HG02763 (cell line): ENCODE data around the gene HSPB9.
"Not testable (repeated sequence)": the region's sequence is repeated elsewhere in the genome, so short reads cannot be mapped to it uniquely, and the experiment has no call there.

Experiments
- ATAC-seq: cut with Tn5 transposase; IDR thresholded peaks from one replicate; pipeline ENCODE4 v1.9.1; 2021; ENCODE audit warnings: mild to moderate bottlenecking, moderate library complexity; ENCODE audit not compliant: unreplicated experiment

Gene HSPB9

GRCh38 chr17:42141382-42141781 is 18.8 kb downstream of the HSPB9 start:
- no peak for ATAC-seq

- ATAC-seq: no peak
Observed at GRCh38 chr17:42142371-42142896, 19.8 kb downstream of the HSPB9 start.

DNA sequence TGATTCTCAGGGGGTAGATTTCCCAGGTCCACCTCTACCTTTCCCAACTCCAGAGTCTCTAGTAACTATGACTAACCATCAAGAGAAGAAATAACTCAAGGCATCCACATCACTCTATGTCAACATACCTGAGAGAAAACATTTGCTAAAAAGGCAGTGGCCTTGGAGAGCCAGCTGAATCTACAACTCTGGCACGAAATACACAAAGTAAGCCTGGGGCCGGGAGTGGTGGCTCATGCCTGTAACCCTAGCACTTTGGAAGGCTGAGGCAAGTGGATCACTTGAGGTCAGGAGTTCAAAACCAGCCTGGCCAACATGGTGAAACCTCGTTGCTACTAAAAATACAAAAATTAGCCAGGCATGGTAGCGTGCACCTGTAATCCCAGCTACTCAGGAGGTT is 20.5 kb downstream of the HSPB9 start:
- not testable (repeated sequence) for ATAC-seq

DNA sequence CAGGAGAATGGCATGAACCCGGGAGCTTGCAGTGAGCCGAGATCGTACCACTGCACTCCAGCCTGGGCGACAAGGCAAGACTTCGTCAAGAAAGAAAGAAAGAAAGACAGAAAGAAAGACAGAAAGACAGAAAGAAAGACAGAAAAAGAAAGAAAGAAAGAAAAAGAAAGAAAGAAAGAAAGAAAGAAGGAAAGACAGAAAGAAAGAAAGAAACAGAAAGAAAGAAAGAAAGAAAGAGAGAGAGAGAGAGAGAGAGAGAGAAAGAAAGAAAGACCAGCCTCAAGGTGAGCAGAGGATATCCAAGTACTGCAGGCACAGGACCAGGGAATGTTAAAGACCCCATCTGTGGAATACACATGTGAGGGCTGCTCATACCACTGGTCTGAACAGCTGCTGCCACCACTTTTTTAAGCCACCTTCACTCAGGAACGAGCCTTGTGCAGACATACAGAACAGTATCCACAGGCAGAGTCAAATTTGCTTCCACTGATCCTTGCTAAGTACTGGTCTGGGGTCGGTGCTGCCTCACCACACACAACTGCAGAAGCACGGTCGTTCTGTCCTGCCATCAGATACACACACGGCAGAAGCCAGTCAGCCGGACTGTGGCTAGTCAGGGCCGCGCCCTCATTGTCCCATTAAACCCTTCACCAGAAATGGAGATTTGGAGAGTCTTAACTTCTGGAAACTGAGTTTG is 24.5 kb downstream of the HSPB9 start:
- ATAC-seq: no peak

- no peak for ATAC-seq
Observed at GRCh38 chr17:42153919-42154742, 31.5 kb downstream of the HSPB9 start.

- ATAC-seq: no peak
Observed at GRCh38 chr17:42155614-42156045, 33.0 kb downstream of the HSPB9 start.

DNA sequence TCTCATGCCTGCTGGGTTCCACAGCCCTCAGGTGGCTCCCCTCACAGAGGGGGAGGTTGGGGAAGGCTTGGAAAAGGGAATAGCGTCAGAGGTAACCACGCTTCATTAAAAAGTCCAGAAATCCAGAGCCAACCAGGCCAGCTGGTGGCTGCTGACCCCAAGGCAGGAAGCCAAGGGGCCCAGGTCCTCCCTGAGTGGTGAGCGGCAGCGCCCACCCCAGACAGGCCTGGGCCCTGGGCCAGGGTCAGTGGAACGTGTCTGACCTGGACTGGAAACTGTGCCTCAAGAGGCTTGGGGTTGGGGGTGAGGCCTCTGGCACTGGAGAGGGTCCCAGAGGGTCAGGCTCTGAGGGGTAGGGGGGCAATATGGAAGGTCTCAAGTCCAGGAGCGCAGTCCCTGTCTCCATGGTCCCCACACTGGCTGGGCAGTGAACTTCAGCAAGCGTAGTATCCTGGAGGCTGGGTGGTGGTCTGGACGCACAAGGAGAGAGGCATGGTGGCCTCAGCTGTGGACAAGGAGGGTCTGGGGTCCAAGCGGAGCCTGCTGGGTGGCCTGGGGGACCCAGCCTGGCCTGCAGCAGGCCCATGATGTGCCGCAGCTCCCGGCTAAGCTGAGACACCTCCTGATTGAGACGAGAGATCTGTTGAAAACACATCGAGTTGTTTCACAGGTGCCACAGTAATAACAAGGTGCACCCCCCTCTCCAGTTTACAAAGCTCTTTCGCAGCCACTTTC is 37.4 kb downstream of the HSPB9 start:
- ATAC-seq: no peak

DNA sequence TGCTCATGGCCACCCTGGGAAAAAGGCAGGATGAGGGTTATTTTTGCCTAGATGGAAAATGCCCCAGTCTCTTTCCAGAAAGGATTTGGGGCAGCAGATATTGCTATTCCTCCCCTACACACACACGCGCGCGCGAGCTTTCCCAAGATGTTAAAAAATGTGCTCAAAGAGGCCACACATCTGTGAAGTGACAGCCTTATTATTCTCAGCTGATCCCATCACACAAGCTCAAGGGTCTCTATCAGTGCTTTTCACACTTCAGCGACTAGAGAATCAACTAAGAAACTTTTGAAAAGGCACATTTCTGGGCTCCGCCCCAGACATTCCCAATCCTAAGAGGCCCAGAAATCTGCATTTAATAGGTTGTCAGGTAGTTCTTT is 37.9 kb downstream of the HSPB9 start:
- ATAC-seq: no peak

DNA sequence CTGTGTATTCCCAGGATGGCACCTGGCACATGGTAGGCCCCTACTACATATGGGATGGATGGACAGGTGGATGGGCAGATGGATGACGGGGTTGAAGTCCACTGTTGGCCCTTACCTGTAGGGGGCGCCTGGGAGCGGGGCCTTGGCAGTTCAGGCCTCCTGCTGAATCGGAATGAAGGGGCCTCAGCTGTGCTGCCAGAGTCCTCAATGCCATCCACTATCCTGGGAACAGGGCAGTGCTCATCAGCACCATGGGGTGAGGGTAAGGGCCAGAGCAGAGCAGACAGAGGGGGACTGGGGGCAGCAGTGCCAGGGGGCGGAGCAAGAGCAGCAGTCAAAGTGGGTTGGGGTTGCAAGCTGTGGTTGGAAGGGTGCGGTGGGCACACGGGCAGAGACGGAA is 40.5 kb downstream of the HSPB9 start:
- no peak for ATAC-seq

DNA sequence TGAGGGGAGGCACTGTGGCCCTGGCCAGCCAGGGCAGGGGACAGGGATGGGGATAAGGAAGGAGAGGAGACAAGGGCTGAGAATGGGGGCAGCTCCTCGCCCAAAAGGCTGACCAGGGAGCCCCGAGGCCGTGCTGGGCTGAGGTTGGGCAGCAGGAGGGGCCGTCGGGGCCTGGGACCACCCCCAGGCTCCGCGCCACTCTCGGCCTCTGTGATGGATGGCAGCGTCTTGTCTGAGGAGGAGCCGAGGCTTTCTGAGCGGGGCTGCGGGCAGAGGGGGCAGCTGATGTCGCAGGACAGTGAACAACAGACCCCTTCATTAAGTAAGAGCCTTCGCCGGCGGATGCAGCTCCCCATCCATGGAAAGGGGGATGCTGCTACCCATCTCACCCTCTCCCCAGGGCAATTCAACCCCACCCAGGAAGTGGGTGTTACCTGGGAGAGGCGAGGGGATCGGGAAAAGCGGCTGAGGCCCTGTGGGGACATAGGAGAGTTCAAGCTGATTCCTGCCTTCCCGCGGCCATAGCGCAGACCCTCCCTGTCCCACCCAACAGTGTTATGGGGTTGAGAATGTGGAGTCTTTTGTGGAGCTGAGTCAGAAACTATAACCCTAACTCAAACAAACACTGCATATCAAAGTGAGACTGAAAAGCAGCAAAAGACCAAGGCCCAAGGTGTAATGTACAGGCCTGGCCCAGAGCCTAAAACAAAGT is 41.2 kb downstream of the HSPB9 start:
- no peak for ATAC-seq

DNA sequence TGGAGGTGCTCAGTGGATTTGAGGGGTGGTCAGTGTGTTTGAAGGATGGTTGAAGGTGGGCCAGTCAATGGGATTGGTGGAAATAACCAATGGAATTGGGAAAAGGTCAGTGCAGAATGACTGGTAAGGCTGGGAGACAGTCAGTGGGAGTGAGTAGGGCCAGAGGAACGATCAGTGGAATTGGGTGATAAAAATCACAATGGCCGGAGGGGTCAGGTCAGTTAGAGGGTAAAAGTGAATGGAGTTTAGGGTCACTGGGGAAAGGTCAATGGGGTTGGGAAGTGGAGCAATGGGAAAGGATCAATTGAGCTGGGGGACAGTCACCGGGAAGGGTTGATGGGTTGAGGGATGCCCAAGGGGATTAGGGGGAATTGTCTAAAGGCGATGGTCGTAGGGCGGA is 43.1 kb downstream of the HSPB9 start:
- no peak for ATAC-seq

DNA sequence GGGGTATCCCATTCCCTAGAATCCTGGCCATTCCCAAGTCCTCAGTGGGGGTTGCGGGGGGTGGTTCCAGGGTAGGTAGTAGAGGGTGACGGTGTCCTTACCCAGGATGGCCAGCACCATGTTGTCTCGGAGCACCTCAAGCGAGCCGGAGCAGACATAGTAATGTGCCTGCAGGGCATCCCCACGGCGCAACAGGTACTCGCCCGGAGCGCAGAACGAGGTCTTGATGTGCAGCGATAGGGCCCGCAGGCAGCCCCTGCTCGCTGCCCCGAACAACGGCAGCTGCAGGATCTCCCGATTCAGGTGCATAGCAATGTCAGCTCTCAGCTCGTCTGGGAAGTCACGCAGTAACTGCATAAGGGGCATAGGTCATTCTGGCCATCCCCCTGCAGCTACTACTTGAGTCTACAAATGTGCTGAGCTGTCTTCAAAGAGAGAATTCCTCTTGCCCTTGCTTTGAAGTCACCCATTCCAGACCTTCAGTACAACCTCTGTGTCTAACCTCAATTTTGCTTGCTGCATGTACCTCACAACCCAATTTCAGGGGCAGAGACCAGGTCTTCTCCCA is 43.7 kb downstream of the HSPB9 start:
- no peak for ATAC-seq

DNA sequence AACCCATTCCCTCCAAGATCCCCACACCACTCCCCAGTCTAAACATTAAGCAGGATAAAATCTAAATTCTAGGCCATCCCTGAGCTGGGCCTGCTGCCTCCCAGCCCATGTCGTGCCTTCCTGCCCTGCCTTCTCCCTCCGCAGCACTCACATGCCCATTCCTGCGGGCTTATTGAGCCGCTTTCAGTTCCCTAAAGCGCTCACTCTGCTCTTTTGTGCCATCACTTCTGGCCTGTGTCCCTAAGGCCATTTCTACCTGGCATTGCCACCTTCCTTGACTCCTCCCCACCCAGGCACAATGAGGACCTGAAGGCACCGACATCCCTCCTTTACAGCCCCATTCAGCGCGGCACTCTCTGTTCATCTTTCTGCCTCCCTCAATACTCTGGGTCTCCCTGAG is 45.2 kb downstream of the HSPB9 start:
- ATAC-seq: no peak

DNA sequence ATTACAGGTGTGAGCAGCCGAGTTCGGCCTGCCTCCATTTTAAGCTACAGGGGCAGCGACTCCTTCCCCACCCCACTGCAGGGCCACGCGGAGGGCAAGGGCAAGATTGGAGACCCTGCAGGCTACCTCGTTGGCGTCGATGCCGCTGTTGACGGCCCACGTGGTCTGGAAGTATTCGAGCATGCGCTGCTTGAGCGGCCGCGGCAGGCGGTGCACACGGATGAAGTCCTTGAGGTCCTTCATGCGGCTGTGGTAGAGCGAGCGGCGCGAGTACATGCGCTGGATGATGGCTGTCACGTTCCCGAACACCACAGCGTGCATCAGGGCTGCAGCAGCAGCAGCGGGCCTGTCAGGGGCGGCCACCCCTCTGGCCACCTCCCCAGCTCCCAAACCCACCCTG is 46.7 kb downstream of the HSPB9 start:
- no peak for ATAC-seq

DNA sequence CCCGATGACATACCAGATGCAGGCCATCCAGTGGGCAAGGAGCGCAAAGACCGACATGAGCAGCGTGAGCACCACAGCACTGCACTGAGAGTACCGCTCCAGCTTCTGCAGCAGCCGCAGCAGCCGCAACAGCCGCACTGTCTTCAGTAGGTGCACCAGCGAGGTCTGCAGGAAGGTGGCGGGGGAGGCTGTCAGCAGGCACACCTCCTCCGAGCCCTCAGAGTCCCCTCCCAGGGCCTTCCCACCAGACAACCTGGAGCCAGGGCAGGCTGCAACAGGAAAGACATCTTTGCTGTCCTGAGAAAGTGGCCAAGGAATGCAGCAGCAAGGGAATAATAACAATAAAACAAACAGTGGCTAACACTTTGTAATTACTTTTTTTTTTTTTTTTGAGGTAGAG is 49.2 kb downstream of the HSPB9 start:
- ATAC-seq: no peak
